Stimulated activated CD8-positive, alpha-beta memory T cell treated with anti-CD3 and anti-CD28 coated beads, Interleukin-2, amount 100 ng/mL, for 1 hour (primary cell): ENCODE data around the gene ZNF319.

ENCODE experiments used
- DNase-seq, 2 donors: peaks; one replicate each; pipeline ENCODE4 v3.0.0-alpha.2; 2020; ENCODE audit warnings: low read depth in 2 of 2

Gene ZNF319

DNA sequence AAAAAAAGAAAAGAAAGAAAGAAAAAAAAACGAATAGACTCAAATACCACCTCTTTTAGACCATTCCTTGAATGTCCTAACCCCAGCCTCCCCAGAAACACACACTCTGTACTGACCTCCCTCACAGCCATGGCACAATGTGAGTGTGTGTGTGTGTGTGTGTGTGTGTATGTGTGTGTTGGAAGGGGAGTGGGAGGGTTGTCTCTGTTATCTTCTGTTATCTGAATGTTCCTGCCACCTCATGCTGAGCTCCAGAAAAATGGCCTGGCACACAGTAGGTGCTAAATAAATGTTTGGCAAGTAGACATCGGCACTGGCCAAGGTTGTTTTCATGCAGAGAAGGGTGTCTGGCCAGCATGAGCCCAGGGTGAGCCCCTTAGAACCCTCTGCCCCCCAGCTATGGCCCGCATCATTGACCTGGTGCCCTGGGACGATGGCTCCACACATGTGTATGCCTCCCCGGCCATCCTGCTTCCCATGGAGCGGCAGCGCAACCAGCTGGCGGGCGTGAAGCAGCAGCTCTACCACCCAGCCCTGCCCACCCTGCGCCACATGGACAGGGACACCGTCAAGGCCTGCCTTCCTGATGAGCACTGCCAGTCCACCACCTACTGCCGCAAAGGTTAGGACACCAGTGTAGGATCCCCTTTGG lies 22.9 kb downstream of the ZNF319 start:
- no peak for DNase-seq

DNA sequence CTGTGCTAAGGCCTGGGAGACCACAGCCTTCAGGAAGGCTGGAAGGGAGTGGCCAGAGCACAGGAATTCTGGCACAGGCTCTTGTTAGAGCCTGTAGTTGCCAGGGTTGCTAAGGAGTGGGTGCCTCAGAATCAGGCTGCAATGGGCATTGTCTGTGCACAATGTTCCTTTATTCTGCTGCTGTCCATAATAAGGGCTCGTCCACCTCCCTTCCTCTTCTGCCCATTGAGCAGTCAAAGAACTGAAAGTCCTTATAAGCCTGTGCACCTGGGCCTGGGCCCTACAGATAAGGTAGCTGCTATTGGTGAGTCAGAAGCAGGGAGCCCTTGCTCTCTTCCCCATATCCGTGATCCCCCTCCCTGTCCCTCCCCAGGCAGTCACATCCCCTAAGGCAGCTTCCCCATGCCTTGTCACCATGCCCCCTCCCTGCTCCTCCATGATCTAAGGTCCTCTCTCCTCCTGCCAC lies 24.1 kb downstream of the ZNF319 start:
- DNase-seq, result no peak

DNA sequence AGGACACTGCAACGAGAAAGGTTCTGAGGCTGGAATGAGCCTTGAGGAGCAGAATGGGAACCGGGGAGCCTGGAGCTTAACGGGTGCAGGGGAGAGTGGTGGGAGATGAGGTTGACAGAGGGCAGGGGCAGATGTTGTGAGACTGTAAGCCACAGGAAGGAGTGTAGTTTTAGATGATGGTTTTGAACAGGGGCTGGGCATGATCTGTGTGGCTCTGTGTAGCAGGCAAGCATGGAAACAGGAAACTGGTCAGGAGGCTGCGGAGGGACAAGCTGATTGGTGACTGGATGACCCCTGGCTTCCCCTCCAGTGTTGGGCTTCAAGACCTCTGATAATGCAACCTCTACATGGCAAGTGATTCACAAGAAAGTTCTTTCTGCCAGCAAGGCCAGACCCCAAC lies 28.2 kb downstream of the ZNF319 start:
- no peak for DNase-seq

DNA sequence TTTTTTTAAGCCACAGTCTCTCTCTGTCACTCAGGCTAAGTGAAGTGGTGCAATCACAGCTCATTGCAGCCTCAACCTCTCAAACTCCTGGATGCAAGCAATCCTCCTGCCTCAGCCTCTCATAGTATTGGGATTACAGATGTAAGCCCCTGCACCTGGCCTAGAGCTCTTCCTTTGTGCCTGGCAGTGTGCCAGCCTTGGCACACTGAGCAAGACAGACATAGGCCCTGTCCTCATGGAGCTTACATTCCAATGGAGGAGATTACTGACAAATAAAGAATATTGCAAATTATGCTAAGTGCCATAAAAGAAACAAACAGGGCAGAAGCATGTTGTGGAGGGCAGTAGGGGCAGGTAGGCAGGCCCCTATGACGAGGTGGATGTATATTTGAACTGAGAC lies 28.6 kb downstream of the ZNF319 start:
- no peak for DNase-seq

DNA sequence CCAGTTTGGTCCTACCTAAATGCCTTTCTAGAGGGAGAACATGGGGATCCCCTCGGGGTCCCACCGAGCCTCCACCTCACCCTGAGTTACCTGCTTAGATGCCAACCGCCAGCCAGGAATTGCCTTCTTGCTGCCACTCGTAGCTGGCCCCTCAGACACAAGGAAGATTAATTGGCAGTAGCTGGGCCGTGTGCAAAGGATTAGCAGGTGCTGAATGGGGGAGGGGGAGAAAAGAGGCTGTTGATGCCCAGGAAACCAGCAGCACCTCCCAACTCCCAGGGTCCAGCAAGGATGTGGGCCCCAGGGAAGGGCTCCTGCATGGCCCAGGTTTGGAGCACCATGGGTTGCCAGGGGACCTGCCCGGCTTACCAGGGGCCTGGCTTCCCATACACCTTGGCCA lies 29.5 kb downstream of the ZNF319 start, which contains the start of gene CNGB1:
Gene CNGB1, minus strand, starts transcription at position 159 of the 400 bp plus-strand sequence. CDS start 3,842 bp downstream, outside the sequence.
- DNase-seq, result no peak

DNA sequence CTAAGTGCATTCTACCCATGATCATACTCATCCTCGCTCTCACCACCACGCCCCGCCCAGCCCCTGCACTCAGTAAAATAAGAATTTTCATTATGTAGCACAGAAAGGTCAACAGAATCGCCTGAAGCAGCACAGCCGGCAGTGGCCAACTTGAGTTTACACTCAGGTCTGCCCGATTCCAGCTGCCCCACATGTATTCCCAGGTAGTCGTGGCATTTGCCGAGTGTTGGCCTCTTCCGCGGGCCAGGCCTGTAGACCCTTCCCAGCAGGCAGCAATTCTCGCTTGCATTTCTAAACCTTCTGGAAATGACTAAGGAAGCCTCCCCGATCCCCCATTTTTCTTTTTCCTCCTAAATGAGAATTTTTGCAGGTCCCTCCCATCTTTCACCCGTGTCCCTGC lies 30.2 kb downstream of the ZNF319 start:
- no peak for DNase-seq

DNA sequence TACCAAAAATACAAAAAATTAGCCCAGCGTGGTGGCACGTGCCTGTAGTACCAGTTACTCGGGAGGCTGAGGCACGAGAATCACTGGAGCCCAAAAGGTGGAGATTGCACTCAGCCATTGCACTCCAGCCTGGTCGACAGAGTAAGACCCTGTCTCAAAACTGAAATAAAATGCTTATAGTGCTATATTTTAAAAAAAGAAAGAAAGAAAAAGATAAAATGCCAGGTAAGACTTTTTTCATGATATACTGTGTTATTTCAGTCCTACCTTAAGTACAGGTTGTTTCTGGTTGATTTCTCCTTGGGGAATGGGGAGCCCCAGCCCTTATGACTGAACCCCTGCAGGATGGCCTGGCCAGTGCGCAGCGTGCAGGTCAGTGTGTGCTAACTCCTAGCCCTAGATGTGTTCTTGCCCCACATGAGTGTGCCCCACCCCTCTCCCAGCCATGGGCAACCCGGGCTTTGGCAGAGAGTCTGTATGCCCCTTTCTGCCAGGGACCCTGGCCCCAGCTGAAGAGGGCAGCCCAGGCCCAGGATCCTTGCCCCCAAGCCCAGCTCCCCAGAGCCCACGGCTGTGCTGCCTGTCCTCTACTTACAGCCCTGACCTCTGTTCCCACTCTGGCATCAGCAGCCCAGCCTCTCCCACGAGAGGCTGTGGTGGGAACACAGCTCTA lies 30.9 kb downstream of the ZNF319 start:
- DNase-seq, result no peak

DNA sequence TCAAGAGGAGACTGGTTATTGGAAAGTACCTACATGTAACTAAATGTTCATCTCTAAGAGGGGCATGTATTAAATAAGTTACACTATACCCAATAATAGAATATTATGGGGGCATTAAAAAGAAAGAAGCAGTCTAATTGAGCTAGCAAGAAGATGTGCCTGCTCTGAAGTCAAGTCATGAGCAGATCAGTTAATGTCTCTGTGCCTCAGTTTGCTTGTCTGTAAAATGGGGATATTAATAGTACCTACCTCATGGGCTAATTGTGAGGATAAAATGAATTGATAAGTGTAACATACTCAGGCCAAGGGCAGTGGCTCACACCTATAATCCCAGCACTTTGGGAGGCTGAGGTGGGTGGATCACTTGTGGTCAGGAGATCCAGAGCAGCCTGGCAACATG lies 32.6 kb downstream of the ZNF319 start:
- DNase-seq, result no peak

DNA sequence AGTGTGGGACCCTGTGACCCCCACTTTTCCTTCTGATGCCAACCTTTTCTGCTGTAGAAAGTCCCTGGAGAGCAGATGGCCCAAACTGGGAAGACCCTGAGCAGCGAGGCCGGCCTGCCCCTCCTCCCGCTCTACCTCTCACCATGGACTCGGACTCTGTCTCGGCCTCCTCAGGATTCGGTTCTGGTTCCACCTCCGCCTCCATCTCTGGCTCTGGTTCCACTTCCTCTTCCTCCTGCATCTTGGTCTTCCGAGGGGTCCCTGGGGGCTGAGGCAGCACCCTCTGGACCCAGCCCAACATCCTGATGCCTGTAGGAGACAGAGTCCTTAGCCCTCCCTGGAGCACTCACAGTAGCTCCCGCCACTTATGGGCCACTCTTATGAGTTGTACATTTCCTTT lies 33.5 kb downstream of the ZNF319 start:
- DNase-seq, result no peak

DNA sequence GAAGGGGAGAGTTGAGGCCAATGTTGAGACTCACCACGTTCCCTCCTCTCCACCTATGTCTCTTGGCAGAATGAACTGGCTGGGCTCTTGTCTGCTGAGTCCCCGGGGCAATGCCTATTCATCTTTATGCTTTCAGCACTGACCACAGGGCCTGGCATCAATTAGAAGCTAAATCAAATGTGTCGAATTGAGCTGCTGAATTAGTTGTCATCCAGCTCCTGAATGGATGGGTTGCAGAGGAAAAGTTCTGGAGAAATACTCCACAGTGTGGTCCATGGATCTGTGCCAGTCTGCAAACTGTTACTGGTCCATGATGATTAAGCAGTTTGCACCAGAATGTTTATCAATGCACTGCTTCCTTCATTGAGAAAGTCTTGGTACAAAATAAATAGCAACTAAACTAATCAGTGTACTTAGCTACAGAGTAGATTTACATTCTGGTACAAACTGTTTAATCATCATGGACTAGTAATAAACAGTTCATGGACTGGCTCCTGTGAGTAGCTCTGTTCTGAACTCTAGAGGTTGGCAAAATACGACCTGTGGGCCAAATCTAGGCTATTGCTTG lies 34.2 kb downstream of the ZNF319 start:
- no peak for DNase-seq

DNA sequence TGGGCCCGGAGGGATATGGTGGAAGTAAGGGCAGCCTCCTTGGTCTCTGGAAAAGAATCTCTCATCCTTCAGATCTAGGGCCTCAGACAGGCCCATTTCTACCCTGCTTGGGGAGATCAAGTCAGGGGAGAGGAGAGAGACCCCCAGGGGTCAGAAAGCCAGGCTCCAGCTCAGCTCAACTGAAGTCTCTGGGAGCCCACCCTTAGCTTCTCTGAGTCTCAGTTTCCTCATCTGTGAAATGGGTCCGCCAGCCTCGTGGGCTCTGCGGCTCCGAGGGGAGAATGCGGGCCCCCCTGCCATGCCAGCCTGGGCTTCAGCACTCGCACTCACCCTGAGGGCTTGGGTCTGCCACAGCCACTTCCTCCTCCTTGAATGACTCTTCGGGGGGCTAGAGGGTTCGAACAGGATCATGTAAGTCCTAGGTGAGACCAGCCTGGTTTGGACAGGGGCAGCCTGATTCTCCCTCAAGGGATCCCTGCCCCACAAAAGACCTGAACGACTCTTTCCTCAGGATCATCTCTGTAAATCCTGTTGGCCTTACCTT lies 36.2 kb downstream of the ZNF319 start:
- DNase-seq, result no peak

DNA sequence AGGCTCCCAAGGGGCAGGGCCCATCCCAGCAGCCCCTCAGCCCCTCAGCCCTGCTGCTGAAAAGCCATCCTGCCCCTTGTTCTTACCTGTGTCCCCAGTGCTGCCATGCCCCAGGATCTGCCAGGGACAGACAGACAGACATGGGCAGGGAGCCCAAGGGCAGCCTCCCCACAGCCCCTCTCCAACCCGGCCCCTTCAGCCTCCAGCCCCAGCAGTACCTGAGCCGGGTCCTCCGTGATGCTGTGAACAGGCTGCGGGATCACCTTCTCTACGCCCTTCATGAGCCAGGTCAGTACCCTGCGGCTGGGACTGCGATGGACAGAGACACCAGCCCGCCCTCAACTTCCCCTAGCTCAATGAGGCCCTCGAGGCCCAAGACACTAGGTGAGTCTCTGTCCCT lies 37.7 kb downstream of the ZNF319 start:
- DNase-seq, result no peak

DNA sequence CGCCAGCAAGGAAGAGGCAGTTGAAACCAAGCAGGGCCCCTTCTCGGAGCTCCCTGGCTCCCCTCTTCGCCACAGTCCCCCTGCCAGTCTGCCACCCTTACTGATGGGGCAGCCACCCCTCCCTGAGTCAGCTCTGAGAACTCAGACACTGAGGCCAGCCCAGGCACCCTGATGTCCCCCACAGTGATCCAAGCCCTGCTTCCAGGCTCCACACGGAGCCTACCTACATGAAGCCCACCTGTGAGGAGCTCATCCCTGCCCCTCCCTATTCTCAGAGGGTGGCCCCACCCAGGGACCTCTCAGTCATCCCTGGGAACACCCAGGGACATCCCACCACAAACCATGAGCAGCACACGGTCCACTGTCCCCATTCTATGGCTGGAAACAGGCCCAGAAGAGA lies 38.4 kb downstream of the ZNF319 start:
- DNase-seq, result no peak

DNA sequence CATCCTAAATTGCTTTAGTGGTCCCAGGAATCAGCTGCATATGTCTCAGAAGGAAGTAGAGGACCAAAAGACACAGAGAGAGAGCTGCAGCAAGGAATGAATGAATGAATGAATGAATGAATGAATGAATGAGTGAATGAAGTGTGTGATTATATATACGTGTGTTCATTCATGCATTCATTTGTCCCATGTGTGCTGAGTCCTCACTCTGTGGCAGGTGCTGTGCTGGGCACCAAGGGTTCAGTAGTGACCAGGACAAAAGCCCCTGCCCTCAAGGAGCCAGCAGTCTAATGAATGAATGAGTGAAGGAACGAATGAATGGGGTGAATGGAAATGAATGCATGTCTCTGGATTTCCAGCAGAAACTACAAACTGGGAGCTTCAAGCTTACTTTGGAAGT lies 38.9 kb downstream of the ZNF319 start:
- no peak for DNase-seq

DNA sequence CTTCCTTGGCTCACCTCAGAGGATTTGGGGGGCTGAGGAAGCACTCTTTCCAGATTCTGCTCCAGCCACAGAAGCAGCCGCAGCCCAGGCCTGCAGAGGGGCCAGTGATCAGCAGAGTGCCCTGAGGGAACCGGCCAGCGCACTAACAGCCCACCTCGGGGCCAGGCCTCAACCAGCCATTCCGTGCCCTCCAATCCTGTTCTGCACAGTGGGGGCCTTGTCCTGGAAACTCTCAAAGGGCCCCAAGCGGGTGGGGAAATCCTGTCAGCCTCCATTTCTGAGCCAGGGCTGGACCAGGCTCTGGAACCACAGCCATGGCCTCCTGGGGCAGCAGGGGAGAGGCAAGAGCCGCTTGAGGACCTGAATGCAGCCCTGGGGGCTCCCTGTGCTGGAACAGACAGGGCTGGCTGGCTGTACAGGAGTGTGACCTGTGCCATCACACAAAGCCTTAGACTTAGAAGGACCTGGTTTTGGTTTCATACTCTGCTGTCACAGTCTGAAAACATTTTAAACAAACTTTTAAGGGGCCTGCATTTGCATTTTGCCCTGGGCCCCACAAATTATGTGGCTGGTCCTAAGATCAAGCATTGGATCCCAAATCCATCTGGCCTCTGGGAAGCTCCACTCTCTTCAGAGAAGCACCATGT lies 39.5 kb downstream of the ZNF319 start:
- DNase-seq, result no peak

DNA sequence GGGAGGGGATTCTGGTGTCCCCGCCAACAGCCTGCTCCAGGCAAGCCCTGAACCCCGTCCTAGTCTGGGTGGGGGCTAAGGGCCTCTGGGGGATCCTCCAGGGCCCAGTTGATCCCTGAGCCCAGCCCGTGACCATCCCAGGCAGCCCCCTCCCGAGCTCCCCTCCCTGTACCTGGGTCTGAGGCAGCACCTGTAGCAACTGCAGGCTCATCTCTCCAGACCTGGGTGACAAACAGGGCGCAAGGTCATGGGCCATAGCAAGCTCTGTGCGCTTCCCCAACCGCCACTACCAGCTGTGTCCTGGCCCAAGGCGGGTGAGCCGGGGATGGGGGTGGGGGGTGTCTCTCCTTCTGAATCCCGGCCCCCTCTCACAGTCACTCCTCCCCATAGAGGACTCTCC lies 40.2 kb downstream of the ZNF319 start:
- DNase-seq, result no peak

DNA sequence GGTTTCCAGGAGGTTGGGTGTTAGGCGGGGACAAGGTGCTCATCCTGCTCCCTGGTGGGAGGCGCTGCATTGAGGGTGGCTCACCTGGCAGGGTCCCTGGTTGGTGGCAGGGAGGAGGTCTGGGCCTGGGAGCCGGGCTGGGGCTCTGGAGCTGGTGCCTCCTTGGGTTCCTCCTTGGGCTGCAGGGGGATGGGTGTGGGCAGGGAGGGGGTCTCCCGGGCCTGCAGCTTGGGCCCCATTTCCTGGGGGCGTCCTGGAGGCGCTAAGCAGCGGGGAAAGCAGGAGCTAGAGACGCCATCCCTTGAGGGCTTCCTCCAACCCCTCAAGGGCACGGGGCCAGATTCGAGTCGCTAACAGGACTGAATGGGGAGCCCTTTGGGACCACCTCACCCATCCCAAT lies 40.7 kb downstream of the ZNF319 start:
- DNase-seq, result no peak

DNA sequence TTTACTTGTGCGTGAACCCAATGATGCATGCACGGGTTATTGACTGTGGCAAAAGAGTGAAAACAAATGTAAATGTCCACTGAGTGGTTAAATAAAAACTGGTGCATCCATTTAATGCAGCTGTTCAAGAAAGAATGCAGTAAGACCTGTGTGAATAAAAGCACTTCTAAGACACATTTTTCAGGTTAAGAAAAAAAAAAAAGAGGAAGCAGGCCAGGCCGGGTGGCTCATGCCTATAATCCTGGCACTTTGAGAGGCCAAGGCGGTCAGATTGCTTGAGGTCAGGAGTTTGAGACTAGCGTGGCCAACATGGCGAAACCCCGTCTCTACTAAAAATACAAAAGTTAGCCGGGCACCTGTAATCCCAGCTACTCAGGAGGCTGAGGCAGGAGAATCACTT lies 41.4 kb downstream of the ZNF319 start:
- no peak for DNase-seq

DNA sequence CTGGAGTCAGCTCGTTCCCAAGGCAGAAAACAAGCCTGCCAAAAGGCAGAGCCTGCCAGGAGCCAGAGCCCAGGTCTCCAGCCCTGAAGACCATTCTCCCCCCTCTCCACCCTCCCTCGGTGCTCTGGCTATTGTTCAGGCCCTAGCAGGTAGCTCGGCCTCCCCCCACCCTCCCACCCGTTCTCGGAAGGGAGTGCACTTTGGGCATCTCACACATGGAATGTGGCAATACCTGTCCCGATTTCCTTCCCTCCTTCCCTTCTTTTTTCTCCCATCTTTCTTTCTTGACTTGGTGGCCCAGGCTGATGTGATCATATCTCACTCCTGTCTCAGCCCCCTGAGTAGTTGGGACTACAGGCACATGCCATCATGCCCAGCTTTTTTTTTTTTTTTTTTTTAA lies 41.9 kb downstream of the ZNF319 start:
- DNase-seq, result no peak

DNA sequence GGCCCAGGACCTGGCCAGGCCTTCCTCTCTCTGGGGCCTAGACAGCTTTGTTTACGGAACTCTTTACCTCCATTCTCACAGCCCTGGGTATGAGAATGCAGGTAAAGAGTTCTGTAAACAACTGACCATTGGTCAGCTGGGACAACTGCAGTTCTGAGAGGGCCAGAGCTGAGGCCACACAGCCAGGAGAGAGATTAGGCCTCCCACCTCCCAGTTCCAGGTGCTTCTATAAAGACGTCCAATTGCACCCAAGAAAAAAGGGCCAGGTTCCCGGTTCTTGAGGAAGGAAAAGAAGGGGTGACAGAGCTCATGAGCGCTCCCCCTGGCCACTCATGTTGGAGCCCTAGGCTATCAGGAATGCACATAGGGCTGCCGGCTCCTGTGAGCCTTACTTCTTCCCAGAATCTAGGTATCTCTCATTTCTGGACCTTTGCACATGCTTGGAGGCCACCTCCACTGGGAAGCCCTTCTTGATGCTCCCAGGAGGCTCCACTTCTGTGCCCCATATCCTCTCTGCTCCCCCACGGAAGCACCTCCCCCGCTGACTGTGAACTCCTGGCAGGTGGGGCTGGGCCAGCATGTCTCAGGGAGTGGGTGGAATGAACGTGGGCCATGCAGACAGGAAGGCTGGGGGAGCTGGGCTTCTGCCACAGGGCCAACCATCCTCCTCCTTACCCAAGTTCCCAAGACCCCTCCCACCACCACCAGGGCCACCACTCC lies 42.6 kb downstream of the ZNF319 start:
- no peak for DNase-seq

DNA sequence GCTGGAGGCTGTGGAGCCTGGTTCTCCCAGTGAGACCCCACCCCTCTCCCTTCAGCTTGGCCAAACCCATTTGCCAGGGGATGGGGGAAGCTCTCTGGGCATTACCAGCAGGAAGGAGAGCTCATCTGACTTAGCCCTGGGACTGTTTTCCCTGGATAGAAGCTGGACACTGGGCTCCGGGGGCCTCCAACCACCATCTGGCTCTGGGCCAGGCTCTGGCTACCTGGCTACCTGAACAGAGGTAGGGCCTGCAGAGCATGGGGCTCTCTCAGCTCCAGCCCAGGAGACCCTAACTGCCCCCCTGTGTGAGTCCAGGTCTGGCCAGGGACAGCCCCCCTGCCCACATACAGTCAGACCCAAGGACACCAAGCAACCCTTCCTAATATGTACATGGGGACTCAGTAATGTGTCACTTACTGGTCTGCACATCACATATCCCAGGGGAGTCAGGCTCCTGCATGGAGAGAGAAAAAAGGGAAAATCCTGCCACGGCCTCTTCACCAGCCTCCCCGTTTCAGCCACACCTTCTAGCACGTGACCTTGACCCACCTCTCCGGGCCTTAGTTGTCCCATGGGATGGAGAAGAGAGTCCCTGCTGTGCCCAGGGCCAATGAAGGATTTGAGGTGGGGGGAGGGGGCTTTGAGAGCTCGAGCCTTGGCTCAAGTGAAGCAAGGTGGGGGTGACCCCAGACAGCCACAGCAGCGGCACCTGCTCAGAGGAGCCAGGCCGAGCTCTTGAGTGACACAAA lies 43.4 kb downstream of the ZNF319 start:
- DNase-seq, result no peak
